H1 (cell line): ENCODE data around the gene NUDT3. TPM values are rescaled to one million over a fixed set of nuclear protein-coding genes. Genes with fewer than 3 reads are reported as not detected.

ENCODE experiments used
- CTCF ChIA-PET: fragments of 300-600 bp; sonication (Branson Sonifier 250); formaldehyde crosslinking; loops from one replicate; lab custom pipeline; 2021; ENCODE audit not compliant: partially characterized antibody; lab: Charles Lee
- POLR2A ChIA-PET: fragments of 300-600 bp; sonication (Branson Sonifier 250); formaldehyde crosslinking; loops from one replicate; lab custom pipeline; 2021; ENCODE audit warnings: inconsistent platforms; ENCODE audit not compliant: partially characterized antibody; lab: Charles Lee
- DNase-seq, 2 experiments: peaks; one replicate each; pipeline versions ENCODE4 v3.0.0 to v3.0.0-alpha.2; 2010 to 2022; ENCODE audit warnings: low spot score in 2 of 2, low read depth in 1 of 2, mixed read lengths in 1 of 2
- FAIRE-seq: peaks from 2 replicates; lab custom pipeline; 2011; peaks lifted over from hg19 to GRCh38; lab: Jason Lieb, UNC
- H2AFZ ChIP-seq: 2 replicates; pipeline ENCODE4 v1.8.1; 2012; ENCODE audit warnings: low read length, inconsistent platforms
- H2AK5ac ChIP-seq: 2 replicates; pipeline ENCODE4 v1.6.1; 2013; ENCODE audit warnings: low read depth, low read length
- H2BK120ac ChIP-seq: replicated peaks from 2 replicates; pipeline ENCODE3; 2013; ENCODE audit warnings: low read depth, low read length, inconsistent platforms
- H2BK12ac ChIP-seq: 2 replicates; pipeline ENCODE4 v1.6.1; 2013; ENCODE audit warnings: low read depth, low read length
- H2BK15ac ChIP-seq: 2 replicates; pipeline ENCODE4 v1.6.1; 2013; ENCODE audit warnings: low read length
- H2BK20ac ChIP-seq: 2 replicates; pipeline ENCODE4 v1.6.1; 2013; ENCODE audit warnings: low read length
- H2BK5ac ChIP-seq: 2 replicates; pipeline ENCODE4 v1.6.1; 2013; ENCODE audit warnings: low read depth, low read length
- H3K14ac ChIP-seq: 2 replicates; pipeline ENCODE4 v1.6.1; 2013; ENCODE audit warnings: inconsistent platforms; ENCODE audit not compliant: insufficient read length
- H3K18ac ChIP-seq: 2 replicates; pipeline ENCODE4 v1.6.1; 2013; ENCODE audit warnings: low read length; ENCODE audit errors: extremely low read depth
- H3K23ac ChIP-seq: 2 replicates; pipeline ENCODE4 v1.6.1; 2013; ENCODE audit warnings: inconsistent platforms; ENCODE audit not compliant: insufficient read length
- H3K23me2 ChIP-seq: 2 replicates; pipeline ENCODE4 v1.6.1; 2013; ENCODE audit warnings: low read depth, low read length
- H3K27ac ChIP-seq: 2 replicates; pipeline ENCODE4 v1.6.1; 2011; ENCODE audit warnings: low read depth, low read length, inconsistent platforms
- H3K27me3 ChIP-seq, 4 experiments: replicated peaks in 1 of 4; 1 replicate in 1 of 4; 2 replicates in 3 of 4; pipeline versions ENCODE4 v1.6.1 to v1.8.1; 2011 to 2013; ENCODE audit warnings: low read length in 3 of 4, mild to moderate bottlenecking in 3 of 4, inconsistent platforms in 2 of 4, mixed read lengths in 2 of 4, moderate library complexity in 1 of 4; ENCODE audit not compliant: control insufficient read depth in 3 of 4, insufficient read depth in 3 of 4; ENCODE audit errors: extremely low read depth in 1 of 4
- H3K36me3 ChIP-seq, 4 experiments: 2 replicates each; pipeline versions ENCODE4 v1.6.1 to v1.8.1; 2011 to 2013; ENCODE audit warnings: mild to moderate bottlenecking in 4 of 4, low read length in 3 of 4, moderate library complexity in 2 of 4, control low read depth in 1 of 4, inconsistent platforms in 1 of 4; ENCODE audit not compliant: insufficient read depth in 4 of 4, control insufficient read depth in 2 of 4
- H3K4ac ChIP-seq: replicated peaks from 2 replicates; pipeline ENCODE3; 2013; ENCODE audit warnings: low read length, low read depth, mixed read lengths, inconsistent platforms; ENCODE audit not compliant: insufficient read length
- H3K4me1 ChIP-seq, 4 experiments: replicated peaks in 1 of 4; 1 replicate in 1 of 4; 2 replicates in 3 of 4; pipeline versions ENCODE4 v1.6.1 to v1.8.1; 2011 to 2013; ENCODE audit warnings: low read length in 3 of 4, inconsistent platforms in 2 of 4, mixed read lengths in 1 of 4; ENCODE audit not compliant: insufficient read depth in 4 of 4, control insufficient read depth in 3 of 4
- H3K4me2 ChIP-seq, 2 experiments: 2 replicates each; pipeline versions ENCODE4 v1.6.1 to v1.8.1; 2011 to 2013; ENCODE audit warnings: low read depth in 2 of 2, low read length in 2 of 2, control low read depth in 1 of 2, inconsistent platforms in 1 of 2, mild to moderate bottlenecking in 1 of 2; ENCODE audit not compliant: insufficient read depth in 1 of 2
- H3K4me3 ChIP-seq, 4 experiments: fragments of 200-600, 300-600 bp in 1 of 4; sonication (generic), shearing (Covaris generic), sonication (Bioruptor Twin) in 1 of 4; 2 replicates each; pipeline versions ENCODE4 v1.5.1 to v1.8.1; 2011 to 2016; ENCODE audit warnings: low read length in 4 of 4, low read depth in 3 of 4, control low read depth in 2 of 4, inconsistent platforms in 2 of 4, mild to moderate bottlenecking in 2 of 4, mixed read lengths in 1 of 4, moderate library complexity in 1 of 4; ENCODE audit not compliant: insufficient read depth in 2 of 4; ENCODE audit errors: extremely low read depth in 1 of 4
- H3K56ac ChIP-seq: replicated peaks from 2 replicates; pipeline ENCODE3; 2013; ENCODE audit warnings: low read depth, mild to moderate bottlenecking, mixed read lengths, low read length, inconsistent platforms; ENCODE audit not compliant: insufficient read length
- H3K79me1 ChIP-seq: 2 replicates; pipeline ENCODE4 v1.6.1; 2013; ENCODE audit warnings: low read depth, low read length, control low read depth
- H3K79me2 ChIP-seq, 2 experiments: 2 replicates each; pipeline versions ENCODE4 v1.6.1 to v1.8.1; 2012 to 2013; ENCODE audit warnings: low read length in 2 of 2, mild to moderate bottlenecking in 2 of 2, inconsistent platforms in 1 of 2; ENCODE audit not compliant: insufficient read depth in 2 of 2, control insufficient read depth in 1 of 2
- H3K9ac ChIP-seq, 4 experiments: replicated peaks in 1 of 4; 1 replicate in 1 of 4; 2 replicates in 3 of 4; pipeline versions ENCODE4 v1.6.1 to v1.8.1; 2011 to 2013; ENCODE audit warnings: low read depth in 3 of 4, low read length in 3 of 4, control low read depth in 2 of 4, mild to moderate bottlenecking in 2 of 4, moderate library complexity in 2 of 4, inconsistent platforms in 1 of 4; ENCODE audit errors: extremely low read depth in 1 of 4
- H3K9me3 ChIP-seq, 2 experiments: 2 replicates each; pipeline versions ENCODE4 v1.6.1 to v1.8.1; 2012 to 2013; ENCODE audit warnings: mild to moderate bottlenecking in 2 of 2, moderate library complexity in 2 of 2, control low read depth in 1 of 2, inconsistent platforms in 1 of 2, low read depth in 1 of 2, low read length in 1 of 2, mixed read lengths in 1 of 2; ENCODE audit not compliant: insufficient read depth in 2 of 2
- H4K20me1 ChIP-seq, 2 experiments: replicated peaks in 1 of 2; 2 replicates each; pipeline versions ENCODE3 to v1.8.1; 2011 to 2013; ENCODE audit warnings: inconsistent platforms in 2 of 2, low read length in 2 of 2, mild to moderate bottlenecking in 1 of 2; ENCODE audit not compliant: insufficient read depth in 2 of 2, control insufficient read depth in 1 of 2
- H4K5ac ChIP-seq: 2 replicates; pipeline ENCODE4 v1.6.1; 2013; ENCODE audit warnings: low read length, low read depth, mixed read lengths, inconsistent platforms; ENCODE audit not compliant: insufficient read length
- H4K8ac ChIP-seq: 2 replicates; pipeline ENCODE4 v1.8.0; 2013; ENCODE audit warnings: mild to moderate bottlenecking, moderate library complexity, low read length, inconsistent platforms; ENCODE audit not compliant: insufficient read depth; ENCODE audit errors: extremely low read depth
- H4K91ac ChIP-seq: replicated peaks from 2 replicates; pipeline ENCODE3; 2013; ENCODE audit warnings: low read length, mixed read lengths, inconsistent platforms; ENCODE audit not compliant: insufficient read length
- JUND ChIP-seq: IDR thresholded peaks from 2 replicates; pipeline ENCODE4 v1.6.1; 2011; ENCODE audit warnings: mild to moderate bottlenecking, improper control_type of control experiment, low read length
- POLR2A ChIP-seq, 2 experiments: IDR thresholded peaks; 1 replicate in 1 of 2; 2 replicates in 1 of 2; pipeline ENCODE4 v1.6.1; 2011; ENCODE audit warnings: low read depth in 2 of 2, low read length in 2 of 2, mild to moderate bottlenecking in 2 of 2; ENCODE audit errors: control extremely low read depth in 1 of 2
- POLR2AphosphoS5 ChIP-seq: IDR thresholded peaks from 2 replicates; pipeline ENCODE4 v1.6.1; 2011; ENCODE audit warnings: low read depth, low read length
- WGBS, 2 experiments: shearing (Covaris generic) in 1 of 2; methylation state at CpG; one replicate each; pipeline versions ENCODE4 v1.1.6 to v1.1.7; 2013 to 2015; ENCODE audit warnings: low lambda C conversion rate in 2 of 2, mixed read lengths in 2 of 2, inconsistent platforms in 1 of 2, low coverage in 1 of 2, missing lambda C conversion rate in 1 of 2; ENCODE audit not compliant: insufficient replicate concordance in 2 of 2, insufficient coverage in 1 of 2, insufficient read length in 1 of 2; ENCODE audit errors: extremely low coverage in 1 of 2, missing lambda C conversion rate in 1 of 2; 5-methylcytosine and 5-hydroxymethylcytosine counted together
- polyA plus RNA-seq, 7 experiments: library from polyadenylated mRNA; depleted of rRNA in 3 of 7; stranded (reverse) in 5 of 7; unstranded in 2 of 7; fragments of >200 nt in 5 of 7; fragments of 200-250 nt in 2 of 7; gene quantifications; 1 replicate in 5 of 7; 2 replicates in 1 of 7; 4 replicates in 1 of 7; pipeline versions ENCODE4 v1.2.1 to v1.2.3, GENCODE V29; 2011 to 2013; ENCODE audit warnings: missing spikeins in 2 of 7, mixed read lengths in 2 of 7
- total RNA-seq: library from RNA; stranded (reverse); fragmentation: NEBNext Ultra II Directional; extraction: Animal tissue kit (Norgen Biotek cat#: 25700); gene quantifications from 2 replicates; pipeline ENCODE4 v1.2.1, GENCODE V29; 2021

NUDT3 gene
- total and polyA plus RNA-seq, 2 of the 8 experiments (the other 6 are each of a cell fraction or from before 2014, with no cell fraction given) = 14.1 to 36.9 TPM

DNA sequence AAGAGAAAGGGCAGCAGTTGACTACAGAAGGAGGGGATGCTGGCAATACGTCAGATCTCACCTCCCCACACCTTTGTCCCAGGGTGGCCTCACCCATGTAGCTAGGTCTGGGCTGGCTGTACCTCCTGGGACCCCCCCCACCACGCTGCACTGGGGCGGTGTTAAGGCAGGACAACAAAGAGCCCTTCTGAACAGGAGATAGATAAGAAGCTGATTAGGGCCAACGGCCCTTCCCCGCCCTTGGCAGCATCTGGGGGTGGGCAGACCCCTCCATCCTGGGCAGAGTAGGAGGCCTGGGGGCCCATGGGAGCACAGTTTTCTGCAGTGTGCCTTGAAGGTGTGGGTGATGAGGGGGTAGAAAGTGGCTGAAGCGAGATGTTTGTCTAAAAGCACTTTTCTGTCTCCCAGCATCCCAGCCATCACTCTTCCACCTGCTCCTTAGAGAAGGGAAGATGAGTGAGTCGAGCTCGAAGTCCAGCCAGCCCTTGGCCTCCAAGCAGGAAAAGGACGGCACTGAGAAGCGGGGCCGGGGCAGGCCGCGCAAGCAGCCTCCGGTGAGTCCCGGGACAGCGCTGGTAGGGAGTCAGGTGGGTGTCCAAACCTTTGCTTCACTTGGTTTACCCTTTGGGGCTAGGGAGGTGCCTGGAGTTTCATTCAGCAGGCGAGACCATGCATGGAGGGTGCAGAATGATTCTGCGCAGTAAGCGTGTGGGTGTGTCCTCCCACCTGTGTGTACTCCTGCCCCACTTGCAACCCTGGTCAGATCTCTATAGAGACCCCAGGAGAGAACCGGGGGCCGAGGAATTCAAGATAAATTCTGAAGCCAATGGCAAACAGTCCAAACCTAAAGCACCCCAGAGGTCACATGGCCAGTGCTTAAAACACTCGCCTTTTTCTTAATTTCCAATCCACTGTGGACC, 151.9 kb downstream of the NUDT3 start:
- no peak overlapping the region for H2BK20ac ChIP-seq
- H4K5ac ChIP-seq = no peak overlapping the region
- H2BK15ac ChIP-seq = no peak overlapping the region
- H3K27me3 ChIP-seq = no peaks in the 10 kb centered on the region
- no peaks in the 10 kb centered on the region for H3K9me3 ChIP-seq
- ChIA-PET POLR2A (interaction anchor here (0.9 to 11.0 kb wide), 9 partner anchors 9 to 142 kb away, joined by 3 to 212 read pairs (median 14); partner anchors contain the start of gene SMIM29), CTCF (interaction anchor here (0.6 to 1.7 kb wide), 5 partner anchors 9 to 187 kb away, joined by 5 to 10 read pairs (median 6); partner anchors contain the start of gene SMIM29)
- H4K91ac ChIP-seq = no peak overlapping the region
- H3K23ac ChIP-seq = no peak overlapping the region
- peaks cover 10 to 38% (median 23%) of the 10 kb centered on the region in 4 experiments for H3K4me1 ChIP-seq
- no peak overlapping the region for H3K56ac ChIP-seq
- 0 out of 2 replicates have a peak overlapping the region, but pooled peaks have one; percentile 62 for H2BK5ac ChIP-seq
- peak overlapping the region in 3 of 4 experiments; percentile 86 to 100 (median 98); a peak in 5 of 8 replicates for H3K4me3 ChIP-seq
- H3K18ac ChIP-seq = 0 out of 2 replicates have a peak overlapping the region, but pooled peaks have one; percentile 28
- H3K36me3 ChIP-seq = peaks cover 39 to 67% (median 53%) of the 10 kb centered on the region in 4 experiments
- WGBS, 2 experiments = 90% methylated on average over 22 of the region's 22 CpGs; no CpG with 5 or more reads in 1 of the 2 experiments
- no peak for DNase-seq
- peaks cover 8% of the 10 kb centered on the region for H3K23me2 ChIP-seq
- H4K20me1 ChIP-seq = peaks cover 55 to 56% of the 10 kb centered on the region in 2 experiments
- peak in 1 of 2 experiments; percentile 27; a peak in 1 of 3 replicates for TF ChIP-seq POLR2A (IDR thresholded peaks at IDR 0.05; ENCODE audit: control extremely low read depth in 1 of 2, low read depth in 2 of 2, low read length in 2 of 2)
- TF ChIP-seq POLR2AphosphoS5 = peak; percentile 60; the same call in 1 of the 2 replicates
- TF ChIP-seq JUND = no peak
- TF ChIP-seq, all 59 proteins: peak for 2
- no peak for FAIRE-seq
- no peak overlapping the region for H3K27ac ChIP-seq
- peaks cover 12% of the 10 kb centered on the region for H3K79me1 ChIP-seq
- H2AK5ac ChIP-seq = no peak overlapping the region
- no peak overlapping the region for H3K4ac ChIP-seq
- H4K8ac ChIP-seq = 0 out of 2 replicates have a peak overlapping the region, but pooled peaks have one; percentile 30
- H2BK120ac ChIP-seq = no peak overlapping the region
- H3K14ac ChIP-seq = no peak overlapping the region
- H3K4me2 ChIP-seq = peak overlapping the region; percentile 81 to 89
- H3K9ac ChIP-seq = 0 out of 7 replicates have a peak overlapping the region, but pooled peaks of 1 of the 4 experiments have one; percentile 4
- peaks cover 38 to 54% of the 10 kb centered on the region in 2 experiments for H3K79me2 ChIP-seq
- no peak overlapping the region for H2AFZ ChIP-seq
- no peak overlapping the region for H2BK12ac ChIP-seq
